Stomach (tissue), 9 donors: ENCODE data around the gene PLEKHG4B. TPM values are rescaled to one million over a fixed set of nuclear protein-coding genes. Genes with fewer than 3 reads are reported as not detected.

Source experiments
- DNase-seq, 2 donors: peaks; one replicate each; pipeline versions ENCODE4 v3.0.0 to v3.0.0-alpha.2; 2013 to 2019
- H3K27ac ChIP-seq, 5 donors: fragments of 200-600 bp in 4 of 5; sonication (generic) in 4 of 5; one replicate each; pipeline ENCODE4 v1.5.1; 2013 to 2019; ENCODE audit warnings: mild to moderate bottlenecking in 1 of 5, moderate library complexity in 1 of 5
- H3K27me3 ChIP-seq, 3 donors: fragments of 200-600 bp; sonication (generic); one replicate each; pipeline ENCODE4 v1.5.1; 2017 to 2019; ENCODE audit warnings: mixed run types in 1 of 3
- H3K36me3 ChIP-seq, 4 donors: fragments of 200-600 bp; sonication (generic); 1 replicate in 3 of 4; 2 replicates in 1 of 4; pipeline ENCODE4 v1.5.1; 2016 to 2019
- H3K4me1 ChIP-seq, 4 donors: fragments of 200-600 bp; sonication (generic); one replicate each; pipeline ENCODE4 v1.5.1; 2016 to 2019
- H3K4me3 ChIP-seq, 4 donors: fragments of 200-600 bp; sonication (generic) in 3 of 4; one replicate each; pipeline ENCODE4 v1.5.1; 2016 to 2019; ENCODE audit warnings: mild to moderate bottlenecking in 1 of 4
- H3K9me3 ChIP-seq, 4 donors: fragments of 200-600 bp; sonication (generic); one replicate each; pipeline ENCODE4 v1.5.1; 2016 to 2019
- CTCF ChIP-seq, 7 experiments: fragments of 450-650 bp in 4 of 7; fragments of 200-600 bp in 3 of 7; sonication (generic) in 3 of 7; IDR thresholded peaks; one replicate each; pipeline ENCODE4 v1.5.1; 2016 to 2019; ENCODE audit warnings: antibody characterized with exemption in 7 of 7, control low read depth in 2 of 7, mild to moderate bottlenecking in 1 of 7
- EP300 ChIP-seq: sonication (generic); formaldehyde crosslinking; IDR thresholded peaks from one replicate; pipeline ENCODE4 v1.6.1; 2017; ENCODE audit warnings: antibody characterized with exemption
- POLR2A ChIP-seq, 4 donors: fragments of 450-650 bp; IDR thresholded peaks; one replicate each; pipeline ENCODE4 v1.6.1; 2016; ENCODE audit warnings: antibody characterized with exemption in 4 of 4, control low read depth in 2 of 4, mild to moderate bottlenecking in 1 of 4, moderate library complexity in 1 of 4
- POLR2AphosphoS5 ChIP-seq, 3 donors: sonication (generic); formaldehyde crosslinking; IDR thresholded peaks; one replicate each; pipeline ENCODE4 v1.6.1; 2016; ENCODE audit warnings: antibody characterized with exemption in 3 of 3
- WGBS, 5 donors: extraction: QIAGEN DNeasy Blood & Tissue Kit in 3 of 5; methylation state at CpG; one replicate each; pipeline versions ENCODE4 v1.1.5 to v1.1.7; 2013 to 2018; 5-methylcytosine and 5-hydroxymethylcytosine counted together
- intact Hi-C: fragments of 100-400 bp; cut with DNase I; formaldehyde crosslinking; loops from one replicate; pipeline ENCODE4 v1.15.1; 2023; ENCODE audit warnings: low total_unique reads
- polyA plus RNA-seq, 3 donors: library from polyadenylated mRNA; stranded (reverse); fragments of 200-250 nt; gene quantifications; one replicate each; pipeline ENCODE4 v1.2.3, GENCODE V29; 2013
- total RNA-seq, 5 donors: library from RNA; depleted of rRNA; stranded (reverse); fragments of >200 nt; gene quantifications; one replicate each; pipeline versions ENCODE4 v1.1.0 to v1.2.3, GENCODE V29; 2014 to 2016
- donor health status: healthy with polysubstance abuse.
- donor health status: Bipolar disorder and iron deficiency.
- donor health status: healthy.

PLEKHG4B gene
- total and polyA plus RNA-seq, 8 donors = 0.15 to 4.3 (median 1.8) TPM; not detected in 1

- Histone ChIP-seq H3K36me3 (peaks cover 6 to 52% (median 41%) of the 10 kb centered on the region in 4 donors), H3K27me3 (no peaks in the 10 kb centered on the region), H3K9me3 (no peaks in the 10 kb centered on the region), H3K27ac (no peak overlapping the region), H3K4me3 (no peak overlapping the region), H3K4me1 (peaks cover 0 to 19% (median 5%) of the 10 kb centered on the region in 4 donors)
- intact Hi-C loops = no loop called here
- WGBS, 5 donors = 54 to 72% (median 58%) methylated on average over 11 of the region's 11 CpGs
- TF ChIP-seq CTCF (IDR thresholded peaks at IDR 0.05) (no peak), EP300 (no peak), POLR2AphosphoS5 (IDR thresholded peaks at IDR 0.05) (no peak), POLR2A (IDR thresholded peaks at IDR 0.05) (no peak)
- DNase-seq = no peak
Measured at GRCh38 chr5:206406-206805, 114.4 kb downstream of the PLEKHG4B start.

GRCh38 chr5:206927-207536, 115.1 kb downstream of the PLEKHG4B start:
- Histone ChIP-seq H3K27me3 (no peaks in the 10 kb centered on the region), H3K36me3 (peaks cover 6 to 52% (median 41%) of the 10 kb centered on the region in 4 donors), H3K9me3 (no peaks in the 10 kb centered on the region), H3K4me3 (no peak overlapping the region), H3K4me1 (peaks cover 0 to 19% (median 5%) of the 10 kb centered on the region in 4 donors), H3K27ac (no peak overlapping the region)
- TF ChIP-seq POLR2AphosphoS5 (IDR thresholded peaks at IDR 0.05) = no peak
- TF ChIP-seq POLR2A (IDR thresholded peaks at IDR 0.05) = no peak
- no peak for TF ChIP-seq EP300
- DNase-seq = no peak
- WGBS, 5 donors = 68 to 77% (median 72%) methylated on average over 8 of the region's 8 CpGs
- intact Hi-C loops = no loop called here

GRCh38 chr5:207599-207998, 115.6 kb downstream of the PLEKHG4B start:
- H3K27me3 ChIP-seq = no peaks in the 10 kb centered on the region
- peaks cover 6 to 52% (median 41%) of the 10 kb centered on the region in 4 donors for H3K36me3 ChIP-seq
- WGBS, 5 donors = 73 to 87% (median 84%) methylated on average over 14 of the region's 14 CpGs
- H3K27ac ChIP-seq = no peak overlapping the region
- H3K4me1 ChIP-seq = peaks cover 0 to 19% (median 5%) of the 10 kb centered on the region in 4 donors
- no peak for DNase-seq
- H3K4me3 ChIP-seq = no peak overlapping the region
- H3K9me3 ChIP-seq = no peaks in the 10 kb centered on the region
- no peak for TF ChIP-seq CTCF (IDR thresholded peaks at IDR 0.05)
- intact Hi-C loops = no loop called here

- Histone ChIP-seq H3K36me3 (peaks cover under 1 to 48% (median 40%) of the 10 kb centered on the region in 4 donors), H3K9me3 (no peaks in the 10 kb centered on the region), H3K4me1 (peaks cover 0 to 19% (median 5%) of the 10 kb centered on the region in 4 donors), H3K27me3 (no peaks in the 10 kb centered on the region), H3K27ac (no peak overlapping the region), H3K4me3 (no peak overlapping the region)
- TF ChIP-seq POLR2AphosphoS5 (IDR thresholded peaks at IDR 0.05) = no peak
- TF ChIP-seq POLR2A (IDR thresholded peaks at IDR 0.05) = no peak
- TF ChIP-seq EP300 = no peak
- TF ChIP-seq CTCF (IDR thresholded peaks at IDR 0.05) = no peak
- intact Hi-C loops = no loop called here
- no peak for DNase-seq
- 87 to 90% (median 87%) methylated on average over 14 to 15 of the region's 15 CpGs for WGBS, 5 donors
Measured at GRCh38 chr5:208449-209114, 116.6 kb downstream of the PLEKHG4B start.
